Renal pelvis (tissue), 4 donors: ENCODE results near the gene MEI4. TPM values are rescaled to one million over a fixed set of nuclear protein-coding genes. Genes with fewer than 3 reads are reported as not detected.
"Not testable (repeated sequence)": the region's sequence is repeated elsewhere in the genome, so short reads cannot be mapped to it uniquely, and the experiment has no call there.

ENCODE experiments used
- DNase-seq: peaks from one replicate; pipeline ENCODE4 v3.0.0-alpha.2; 2013
- polyA plus RNA-seq, 3 donors: library from polyadenylated mRNA; unstranded; fragments of 120-200 nt; gene quantifications; one replicate each; pipeline ENCODE4 v1.2.1, GENCODE V29; 2013; ENCODE audit not compliant: insufficient read length in 3 of 3

The MEI4 gene
- polyA plus RNA-seq, 3 donors = 1.3 to 1.8 (median 1.6) TPM

DNA sequence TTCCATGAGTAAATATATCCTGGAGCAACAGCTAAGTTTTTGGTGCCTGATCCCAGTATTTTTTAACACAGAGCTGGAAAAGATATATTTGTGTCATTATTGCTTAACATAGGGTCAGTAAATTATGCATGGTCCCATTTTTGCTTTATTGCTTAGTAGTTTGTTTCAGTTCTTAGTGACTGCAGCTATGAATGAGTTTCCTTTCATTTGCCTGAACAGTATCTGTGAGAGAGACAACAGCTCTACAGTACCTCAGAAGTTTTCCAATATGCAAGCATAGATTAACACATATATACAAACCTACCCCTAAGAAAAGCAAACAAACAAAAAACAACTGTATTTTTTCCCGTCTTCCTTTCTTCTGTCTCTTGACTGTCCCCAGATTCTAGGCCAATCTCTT is 160.3 kb downstream of the MEI4 start:
- DNase-seq = no peak

DNA sequence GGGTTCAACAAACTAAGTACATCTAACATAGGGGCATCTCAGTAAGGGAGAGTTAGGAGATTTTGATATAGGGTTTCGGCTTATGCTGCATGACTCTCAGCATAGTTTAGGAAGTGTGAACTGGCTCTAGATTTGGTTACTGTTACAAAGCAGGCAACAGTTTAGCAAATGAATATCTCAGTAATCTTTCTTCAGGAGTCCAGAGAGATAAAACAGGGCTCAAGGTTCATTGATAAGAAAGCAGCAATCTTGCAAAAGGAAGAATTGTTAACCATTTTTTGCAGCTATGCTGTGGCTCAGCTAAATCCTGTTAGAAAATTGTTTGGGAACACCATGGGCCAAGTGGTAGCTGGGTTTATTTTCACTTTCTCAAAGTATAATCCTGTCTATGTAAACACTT is 161.3 kb downstream of the MEI4 start:
- no peak for DNase-seq

DNA sequence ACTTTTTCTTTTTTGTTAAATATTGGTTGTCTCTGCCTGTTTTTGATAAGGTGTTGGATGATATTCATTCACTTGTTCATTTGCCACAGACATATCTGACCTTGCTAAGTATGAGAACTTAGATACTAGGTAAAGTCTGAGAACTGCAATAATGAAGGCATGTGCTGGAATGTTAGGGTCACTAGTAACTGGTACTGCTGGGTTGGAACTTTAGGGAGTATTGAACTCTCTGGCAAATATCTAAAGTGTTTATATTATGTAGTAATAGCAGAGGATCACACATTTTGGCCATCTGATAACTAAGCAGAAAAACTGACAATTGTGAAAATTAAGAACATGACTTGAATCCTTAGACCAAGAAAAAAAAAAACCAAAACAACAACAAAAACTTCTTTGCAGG is 162.7 kb downstream of the MEI4 start:
- DNase-seq = no peak

DNA sequence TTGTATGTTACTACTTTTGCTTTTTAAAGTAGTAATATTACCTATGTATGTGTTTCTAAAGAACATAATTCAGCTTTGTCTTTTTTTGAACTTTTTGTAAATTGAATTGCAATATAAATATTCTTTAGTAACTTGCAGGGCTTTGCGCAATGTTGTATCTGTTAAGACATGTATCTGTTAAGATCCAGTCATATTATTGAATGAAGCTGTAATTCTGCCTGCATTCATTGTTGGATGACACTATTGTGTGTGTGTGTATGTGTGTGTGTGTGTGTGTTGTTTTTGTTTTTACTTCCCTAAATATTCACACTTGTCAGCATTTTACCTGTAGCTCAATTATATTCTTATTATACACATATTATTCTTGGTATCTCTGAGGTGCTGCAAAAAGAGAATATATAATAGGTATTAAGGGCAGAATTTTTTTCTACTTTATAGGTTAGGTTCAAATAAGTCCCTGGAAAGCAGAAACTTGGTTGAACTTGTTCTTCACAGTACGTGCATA is 164.0 kb downstream of the MEI4 start:
- no peak for DNase-seq

DNA sequence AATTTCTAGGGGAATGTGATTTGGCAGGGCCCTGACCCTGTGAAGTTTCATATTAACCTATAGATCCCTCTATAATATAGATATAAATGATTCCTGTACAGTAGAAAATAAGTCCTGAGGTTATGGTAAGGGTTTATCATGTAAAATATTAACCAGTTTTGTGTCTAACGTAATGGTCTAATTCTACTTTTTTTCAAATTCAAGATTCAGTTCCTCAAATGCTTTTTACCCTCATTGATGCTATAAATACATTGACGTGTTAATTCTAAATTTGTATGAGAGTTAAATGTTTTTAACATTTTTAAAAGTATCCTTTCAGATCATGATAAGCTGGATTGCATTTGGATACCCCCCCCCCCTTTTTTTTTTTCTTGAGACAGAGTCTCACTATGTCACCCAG is 169.4 kb downstream of the MEI4 start:
- no peak for DNase-seq

DNA sequence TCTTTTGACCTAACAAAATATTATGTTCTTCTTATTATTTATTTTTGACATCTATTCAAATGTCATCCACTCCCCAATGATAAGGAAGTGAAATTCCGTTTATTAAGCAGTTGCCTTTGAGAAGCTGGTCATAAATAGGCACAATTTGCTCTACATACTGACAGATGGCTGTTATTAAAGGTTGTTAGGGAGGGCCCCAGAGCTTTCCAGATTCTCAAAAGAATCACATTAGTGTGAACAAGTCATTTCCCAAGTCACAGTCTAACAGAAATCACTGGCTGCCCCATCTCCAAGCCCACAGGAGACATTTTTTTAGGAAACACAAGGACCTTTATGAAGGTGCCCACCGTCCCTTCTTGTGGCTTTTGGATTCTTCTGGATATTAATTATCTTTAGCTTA is 172.4 kb downstream of the MEI4 start:
- DNase-seq = no peak

DNA sequence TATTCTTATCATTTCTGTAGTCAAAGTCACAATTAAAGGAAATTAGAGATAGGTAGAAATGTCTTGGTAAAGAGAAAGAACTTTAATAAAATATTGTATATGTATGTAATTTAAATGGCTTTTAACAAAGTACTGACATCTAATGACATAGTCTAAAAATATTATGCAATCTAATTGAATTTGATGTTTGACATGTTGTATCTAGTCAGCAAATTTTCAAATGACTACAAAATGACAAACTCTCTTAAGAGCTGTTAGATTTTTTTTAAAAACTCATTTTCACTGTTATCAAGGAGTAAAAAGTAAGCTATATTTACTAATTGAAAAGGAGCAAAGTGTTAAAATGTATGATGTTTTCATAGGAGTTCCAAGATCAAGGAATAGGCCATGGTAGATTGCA is 176.9 kb downstream of the MEI4 start:
- DNase-seq = no peak

DNA sequence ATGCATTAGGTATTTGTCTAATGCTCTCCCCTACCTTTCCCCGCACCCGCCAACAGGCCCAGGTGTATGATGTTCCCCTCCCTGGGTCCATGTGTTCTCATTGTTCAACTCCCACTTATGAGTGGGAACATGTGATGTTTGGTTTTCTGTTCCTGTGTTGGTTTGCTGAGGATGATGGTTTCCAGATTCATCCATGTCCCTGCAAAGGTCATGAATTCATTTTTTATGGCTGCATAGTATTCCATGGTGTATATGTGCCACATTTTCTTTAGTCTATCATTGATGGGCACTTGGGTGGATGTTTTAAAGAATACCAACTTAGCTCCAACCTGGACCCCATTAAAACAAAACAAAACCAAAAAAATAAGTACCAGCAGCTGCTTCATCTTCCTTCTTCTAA is 180.9 kb downstream of the MEI4 start:
- DNase-seq = not testable (repeated sequence)

DNA sequence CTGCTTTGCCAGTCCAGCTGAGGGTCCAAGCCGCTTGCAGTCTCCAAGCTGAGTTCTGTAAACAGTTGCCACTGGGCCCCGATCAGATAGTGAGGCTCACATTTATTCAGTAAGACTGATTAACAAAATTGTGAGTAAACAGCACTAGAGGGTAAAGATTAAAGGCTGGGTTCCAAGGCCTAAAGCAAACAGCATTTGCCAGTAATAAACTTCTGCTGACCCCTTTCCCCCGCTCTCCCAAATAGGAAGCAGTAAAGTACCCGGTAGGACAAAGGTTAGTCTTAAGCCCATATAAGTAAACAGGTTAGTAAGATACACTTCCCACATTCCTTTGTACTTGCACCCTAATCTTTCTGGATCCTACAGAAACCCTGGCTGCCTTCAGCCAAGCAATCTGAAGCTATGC is 181.8 kb downstream of the MEI4 start:
- DNase-seq = no peak

DNA sequence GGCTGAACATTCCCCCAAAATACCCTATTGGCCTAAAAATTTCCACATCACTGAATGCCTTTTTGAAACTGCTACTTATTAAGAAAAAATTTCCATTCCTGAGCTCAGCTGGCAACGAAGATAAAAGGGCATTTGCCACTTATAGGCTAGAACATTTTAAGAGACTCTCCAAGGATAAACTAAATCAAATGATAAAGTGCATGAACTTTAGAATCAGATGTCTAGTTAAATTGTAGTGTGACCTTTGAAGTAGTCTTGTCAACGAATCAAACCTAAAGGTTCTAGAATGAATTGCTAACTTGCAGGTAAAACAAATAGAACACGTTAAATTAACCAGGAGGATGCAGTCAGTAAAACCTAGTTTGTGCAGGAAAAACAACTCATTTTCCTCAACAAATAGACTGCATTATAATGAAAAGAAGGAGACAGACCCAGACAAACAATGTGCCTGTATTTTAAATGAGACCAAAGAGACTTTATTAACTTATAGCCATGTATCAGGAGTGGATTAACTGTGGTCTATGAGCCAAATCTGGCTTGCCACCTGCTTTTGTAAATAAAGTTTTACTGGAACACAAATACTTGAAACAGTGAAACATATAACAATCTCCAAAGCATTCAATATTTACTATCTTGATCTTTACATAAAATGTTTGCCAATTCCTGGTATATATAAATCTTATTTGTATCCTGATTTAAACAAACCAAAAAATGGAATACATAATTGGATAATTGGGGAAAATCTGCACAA is 184.4 kb downstream of the MEI4 start:
- DNase-seq = no peak

DNA sequence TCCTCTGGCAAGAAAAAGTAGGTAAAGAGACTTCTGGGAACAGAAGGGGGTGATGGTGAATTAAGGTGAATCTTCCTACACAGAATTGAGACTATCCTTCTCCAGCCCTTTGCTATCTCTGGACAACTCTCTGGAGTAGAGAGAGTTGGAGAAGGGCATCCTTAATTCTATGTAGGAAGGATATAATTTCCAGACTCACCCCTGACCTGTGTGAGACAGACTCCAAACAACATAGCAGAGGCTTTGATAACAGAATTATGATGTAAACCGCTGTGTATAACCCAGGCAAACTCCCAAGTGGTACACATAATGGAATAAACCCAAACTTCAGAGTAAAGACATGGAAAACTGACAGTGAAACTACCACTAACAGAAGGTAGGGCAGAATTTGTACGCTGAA is 186.5 kb downstream of the MEI4 start:
- DNase-seq = no peak

DNA sequence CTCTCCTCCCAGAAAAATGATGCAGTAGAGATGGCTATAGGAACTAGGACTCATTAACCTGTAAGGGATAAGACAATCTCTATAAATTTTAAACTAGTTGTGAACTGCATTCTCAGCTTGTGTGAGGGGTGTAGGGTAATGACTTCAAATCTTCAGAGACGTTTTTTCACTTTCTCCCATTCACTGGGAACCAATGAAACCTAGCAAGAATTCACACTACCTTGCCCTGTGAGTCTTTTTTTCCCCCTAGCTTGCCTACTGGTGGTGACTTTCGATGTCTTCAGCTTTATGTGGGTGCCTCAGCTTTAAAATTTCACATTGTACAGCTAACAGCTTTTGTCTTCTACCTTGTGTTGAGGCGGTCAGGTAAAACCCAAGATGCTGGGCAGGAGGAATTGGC is 192.0 kb downstream of the MEI4 start:
- no peak for DNase-seq

DNA sequence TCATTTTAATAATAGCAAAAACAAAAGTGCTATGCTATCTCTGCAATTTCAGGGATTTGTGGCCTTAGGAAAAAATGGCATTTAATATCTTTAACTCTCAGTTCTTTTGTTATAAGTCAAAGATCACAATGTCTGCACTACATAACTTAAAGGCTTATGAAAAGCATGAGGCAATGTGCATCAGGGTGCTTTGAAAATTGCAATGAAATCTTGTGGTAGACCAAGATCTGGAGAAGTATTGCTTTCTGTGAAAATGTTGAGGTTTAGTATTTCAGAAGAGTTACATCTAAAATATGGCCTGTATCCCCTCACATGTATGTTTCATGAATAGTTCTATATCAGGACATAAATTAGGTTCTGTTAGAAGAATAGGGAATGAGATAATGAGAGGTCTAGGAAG is 200.6 kb downstream of the MEI4 start:
- no peak for DNase-seq

DNA sequence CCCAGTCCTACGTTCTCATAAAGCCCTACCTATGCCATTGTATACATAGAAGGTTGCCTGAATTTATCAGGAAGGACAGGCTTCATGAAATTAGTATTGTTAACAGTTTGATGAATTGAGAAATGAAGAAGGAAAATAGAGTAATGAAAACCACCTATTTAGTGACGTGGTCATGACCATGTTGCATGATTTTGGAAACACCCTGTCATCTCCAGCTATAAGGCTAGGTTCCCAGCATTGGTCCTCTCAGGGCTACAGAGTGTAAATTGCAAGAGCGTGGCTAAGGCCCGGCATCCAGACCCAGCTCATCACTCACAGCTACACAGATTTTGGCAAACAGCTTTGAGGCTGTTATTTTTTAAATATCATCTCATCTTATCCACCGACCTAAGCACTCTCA is 203.6 kb downstream of the MEI4 start:
- no peak for DNase-seq

DNA sequence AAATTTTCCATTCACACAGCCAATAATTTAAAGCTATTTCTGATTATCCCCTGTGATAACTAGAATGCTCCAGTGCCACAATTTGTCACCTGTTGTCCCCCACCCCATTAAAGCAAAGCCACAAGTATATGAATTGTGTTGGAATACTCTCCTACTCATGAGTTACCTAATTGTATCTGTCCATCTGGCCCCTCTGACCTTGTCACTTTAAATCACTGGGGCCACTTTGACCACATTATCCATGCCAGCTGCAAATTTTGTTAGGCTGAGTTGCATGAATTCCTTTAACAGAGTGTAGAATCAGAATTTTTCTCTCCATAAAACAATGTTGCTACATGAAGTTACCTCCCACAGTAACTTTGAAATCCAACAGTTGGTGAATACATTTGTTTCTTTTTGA is 204.6 kb downstream of the MEI4 start:
- no peak for DNase-seq

DNA sequence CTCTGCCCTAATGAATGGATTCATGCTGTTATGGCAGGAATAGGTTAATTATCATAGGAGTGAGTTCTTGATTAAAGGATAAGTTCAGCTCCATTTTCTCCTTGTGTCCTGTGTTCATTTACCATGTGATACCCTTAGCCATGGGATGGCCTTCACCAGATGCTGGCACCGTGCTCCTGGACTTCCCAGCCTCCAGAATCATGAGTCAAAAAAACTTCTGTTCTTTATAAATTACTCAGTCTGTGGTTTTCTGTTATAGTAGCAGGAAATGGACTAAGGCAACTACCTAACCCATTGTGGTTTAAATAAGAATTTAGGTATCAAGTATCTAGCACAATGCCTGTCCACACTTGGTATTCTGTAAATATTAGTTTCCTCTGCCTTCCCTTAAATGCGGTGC is 223.5 kb downstream of the MEI4 start:
- DNase-seq = no peak

DNA sequence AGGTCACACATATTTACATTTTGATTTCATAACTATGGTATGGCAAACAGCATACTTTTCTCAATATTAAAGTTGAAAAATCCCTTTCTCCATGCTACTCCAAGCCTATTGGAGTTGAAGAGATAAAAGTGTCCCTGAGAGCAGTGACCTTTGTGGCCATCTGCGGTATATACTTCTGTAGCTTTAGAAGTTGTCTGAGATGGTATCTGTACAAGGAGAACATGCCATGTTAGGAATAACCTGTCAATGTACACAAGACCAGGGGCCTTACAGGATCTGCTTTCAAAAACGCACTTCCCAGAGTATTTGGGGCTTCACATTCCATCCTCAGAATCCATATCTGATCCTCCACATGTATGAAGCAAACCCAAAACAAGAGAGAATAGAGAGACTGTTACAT is 226.7 kb downstream of the MEI4 start:
- no peak for DNase-seq

DNA sequence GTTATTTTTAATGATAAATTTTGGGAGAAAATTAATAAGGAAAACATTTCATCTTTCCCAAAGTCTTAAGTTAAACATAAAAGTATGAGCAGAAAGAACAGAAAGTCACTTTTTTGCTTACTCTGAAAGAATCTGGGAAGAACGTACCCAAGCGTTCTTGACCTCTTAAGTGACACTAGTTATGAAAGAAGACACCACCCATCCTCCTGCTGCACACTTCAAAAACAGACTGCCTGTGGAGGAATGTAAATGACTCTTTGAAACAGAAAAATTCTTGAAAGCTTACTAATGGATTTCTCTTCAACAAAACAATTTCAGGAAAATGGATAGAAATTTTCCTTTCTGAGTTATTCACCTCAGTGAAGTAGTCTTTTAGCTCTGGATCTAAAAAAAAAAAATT is 227.7 kb downstream of the MEI4 start:
- no peak for DNase-seq

DNA sequence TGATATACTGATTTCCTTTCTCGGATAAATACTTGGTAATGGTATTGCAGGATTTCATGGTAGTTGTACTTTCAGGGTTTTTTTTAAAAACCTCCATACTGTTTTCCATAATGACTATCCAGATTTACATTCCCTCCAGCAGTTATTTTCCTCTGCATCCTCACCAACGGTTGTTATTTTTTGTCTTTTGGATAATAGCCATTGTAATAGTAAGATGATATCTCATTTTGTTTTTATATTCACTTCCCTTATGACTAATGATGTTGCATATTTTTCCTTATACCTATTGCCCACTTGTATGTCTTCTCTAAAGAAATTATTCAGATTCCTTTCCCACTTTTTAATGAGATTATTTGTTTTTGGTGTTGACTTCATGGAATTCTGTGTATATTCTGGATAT is 231.0 kb downstream of the MEI4 start:
- DNase-seq = no peak

DNA sequence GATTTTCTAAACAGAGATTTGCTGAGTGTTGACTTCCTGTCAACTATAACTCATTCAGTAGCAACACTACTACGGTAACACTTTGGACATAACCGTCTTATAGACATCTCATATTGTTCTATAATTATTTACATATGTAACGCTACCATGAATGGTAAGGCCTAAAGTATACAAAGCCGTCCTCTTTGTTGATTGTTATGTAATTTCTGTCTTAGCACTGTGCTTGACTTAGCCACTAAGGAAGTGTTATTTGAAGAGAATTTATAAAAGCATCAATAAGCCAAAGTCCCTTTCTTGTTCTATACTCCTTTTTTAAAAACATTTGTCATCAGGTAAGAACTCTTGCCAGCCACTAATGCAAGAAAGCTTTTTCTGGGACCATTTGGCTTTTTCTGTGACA is 240.6 kb downstream of the MEI4 start:
- DNase-seq = no peak

DNA sequence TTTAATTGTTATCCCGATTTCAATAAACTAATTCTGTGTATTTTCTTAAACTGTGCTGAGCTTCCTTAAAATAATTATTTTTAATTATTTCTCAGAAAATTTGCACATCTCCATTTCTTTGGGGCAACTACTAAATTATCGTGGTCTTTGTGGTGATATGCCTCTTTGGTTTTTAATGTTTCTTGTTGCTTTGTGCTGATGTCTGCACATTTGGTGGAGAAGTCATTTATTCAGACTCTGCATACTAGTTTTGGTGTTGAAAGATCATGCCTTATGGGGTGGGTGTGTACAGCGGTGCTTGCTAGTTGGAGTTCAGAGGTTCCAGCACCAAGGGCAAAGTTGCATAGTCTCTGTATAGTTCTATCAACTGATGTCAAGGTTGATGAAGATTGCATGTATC is 253.2 kb downstream of the MEI4 start:
- no peak for DNase-seq

DNA sequence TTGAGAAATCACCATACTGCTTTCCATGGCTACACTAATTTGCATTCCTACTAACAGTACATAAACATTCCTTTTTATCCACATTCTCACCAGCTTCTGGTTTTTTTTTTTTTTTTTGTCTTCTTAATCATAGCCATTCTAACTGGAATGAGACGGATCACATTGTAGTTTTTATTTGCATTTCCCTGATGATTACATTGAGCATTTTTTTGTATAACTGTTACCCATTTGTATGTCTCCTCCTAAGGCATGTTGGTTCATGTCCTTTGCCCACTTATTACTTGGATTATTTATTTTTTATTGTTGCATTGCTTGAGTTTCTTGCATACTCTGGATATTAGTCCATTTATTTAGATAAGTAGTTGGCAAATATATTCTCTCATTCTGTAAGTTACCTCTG is 258.0 kb downstream of the MEI4 start:
- DNase-seq = no peak

DNA sequence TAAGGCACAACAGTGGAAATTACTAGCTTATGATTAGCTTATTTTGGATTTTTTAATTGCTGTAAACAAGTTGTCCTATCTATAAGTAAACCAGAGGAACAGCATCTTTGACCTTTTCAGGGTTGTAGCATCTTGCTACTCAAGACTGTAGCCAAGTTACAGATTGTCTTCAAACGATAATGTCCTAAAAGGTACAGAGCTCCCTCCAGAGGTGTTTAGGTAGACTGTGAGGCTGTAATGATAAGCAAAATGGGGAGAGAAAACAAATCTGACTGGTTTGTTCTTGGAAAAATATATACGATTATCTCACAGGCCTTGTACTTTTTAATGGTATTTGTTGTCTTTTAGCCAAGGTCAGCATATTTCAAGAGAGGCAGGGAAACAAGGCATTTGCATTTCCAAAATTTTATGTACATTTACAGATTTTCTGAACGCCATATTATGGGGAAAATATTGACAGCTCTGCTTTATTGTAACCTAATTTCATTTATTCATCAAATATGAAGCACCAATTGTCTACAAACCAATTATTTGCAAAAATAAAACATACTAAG is 273.4 kb downstream of the MEI4 start:
- DNase-seq = no peak

DNA sequence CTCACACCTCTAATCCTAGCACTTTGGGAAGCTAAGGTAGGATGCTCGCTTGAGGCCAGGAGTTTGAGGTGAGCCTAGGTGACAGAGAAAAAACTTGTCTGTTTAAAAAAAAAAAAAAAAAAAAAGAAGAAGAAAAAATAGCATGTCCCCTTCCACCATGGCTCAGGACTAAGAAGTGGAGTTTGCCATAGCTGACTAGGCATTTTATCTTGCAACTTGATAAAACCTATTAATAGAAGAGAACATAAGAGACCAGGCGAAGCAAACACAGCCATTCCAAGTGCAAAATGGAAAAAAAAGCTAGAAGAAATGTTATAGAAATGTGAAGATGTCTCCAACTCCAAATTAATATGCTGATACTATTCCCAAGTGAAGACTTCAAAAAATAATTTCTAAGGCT is 277.5 kb downstream of the MEI4 start:
- no peak for DNase-seq
